ENCODE results near the gene PTPRN2.

The PTPRN2 gene

GRCh38 chr7:158017111-158018097 lies 570.2 kb downstream of the PTPRN2 start:
- DNase-seq (ENCODE audit: low read depth in 2 of 2), result no peak

DNA sequence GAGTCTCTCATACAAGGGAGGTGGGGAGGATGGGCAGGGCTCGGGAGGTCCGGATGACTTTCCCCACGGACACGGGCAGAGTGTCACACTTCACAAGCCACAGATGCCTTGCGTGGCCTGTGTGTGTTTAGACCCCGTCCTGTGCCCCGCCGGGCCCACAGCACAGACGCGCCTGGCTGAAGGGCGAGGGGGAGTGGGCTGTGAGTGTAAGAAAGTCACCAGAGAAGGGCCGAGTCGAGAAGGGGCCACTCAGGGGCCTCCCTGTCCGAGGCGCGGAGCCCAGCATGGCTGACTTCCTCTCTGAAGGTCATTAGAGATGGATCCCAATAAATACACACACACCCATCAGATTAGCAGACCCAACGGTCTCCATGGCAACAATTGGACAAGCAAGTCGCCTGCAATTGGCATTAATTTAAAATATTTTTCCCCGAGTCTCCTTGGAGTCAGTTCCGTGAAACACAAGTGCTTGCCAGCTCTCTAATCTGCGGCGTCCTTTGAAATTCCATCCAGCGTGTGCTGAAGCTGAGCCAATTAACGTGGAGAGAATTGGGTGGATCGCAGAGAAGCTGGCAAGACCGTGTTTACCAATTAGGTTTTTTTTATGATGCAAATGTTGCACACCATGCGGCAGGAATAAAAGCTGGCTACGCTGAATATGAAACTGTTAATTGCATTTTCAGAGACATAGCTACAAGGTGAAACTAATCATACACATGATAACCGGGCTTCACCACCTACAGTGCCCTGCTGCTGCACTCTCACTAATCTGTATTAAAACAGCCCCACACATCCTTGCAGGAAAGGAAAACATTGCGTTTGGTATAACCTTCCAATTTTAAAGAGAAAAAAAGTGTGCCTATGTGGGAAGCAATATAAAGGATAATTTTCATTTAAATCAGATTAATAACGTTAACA lies 571.2 kb downstream of the PTPRN2 start:
- no peak for DNase-seq (ENCODE audit: low read depth in 2 of 2)

GRCh38 chr7:158015403-158016179 lies 572.0 kb downstream of the PTPRN2 start:
- no peak for DNase-seq (ENCODE audit: low read depth in 2 of 2)

GRCh38 chr7:158014976-158015375 lies 572.6 kb downstream of the PTPRN2 start:
- no peak for DNase-seq (ENCODE audit: low read depth in 2 of 2)

- DNase-seq (ENCODE audit: low read depth in 2 of 2), result no peak
Observed at GRCh38 chr7:158013085-158013668, 574.4 kb downstream of the PTPRN2 start.

GRCh38 chr7:158011941-158012340 lies 575.7 kb downstream of the PTPRN2 start:
- no peak for DNase-seq (ENCODE audit: low read depth in 2 of 2)

DNA sequence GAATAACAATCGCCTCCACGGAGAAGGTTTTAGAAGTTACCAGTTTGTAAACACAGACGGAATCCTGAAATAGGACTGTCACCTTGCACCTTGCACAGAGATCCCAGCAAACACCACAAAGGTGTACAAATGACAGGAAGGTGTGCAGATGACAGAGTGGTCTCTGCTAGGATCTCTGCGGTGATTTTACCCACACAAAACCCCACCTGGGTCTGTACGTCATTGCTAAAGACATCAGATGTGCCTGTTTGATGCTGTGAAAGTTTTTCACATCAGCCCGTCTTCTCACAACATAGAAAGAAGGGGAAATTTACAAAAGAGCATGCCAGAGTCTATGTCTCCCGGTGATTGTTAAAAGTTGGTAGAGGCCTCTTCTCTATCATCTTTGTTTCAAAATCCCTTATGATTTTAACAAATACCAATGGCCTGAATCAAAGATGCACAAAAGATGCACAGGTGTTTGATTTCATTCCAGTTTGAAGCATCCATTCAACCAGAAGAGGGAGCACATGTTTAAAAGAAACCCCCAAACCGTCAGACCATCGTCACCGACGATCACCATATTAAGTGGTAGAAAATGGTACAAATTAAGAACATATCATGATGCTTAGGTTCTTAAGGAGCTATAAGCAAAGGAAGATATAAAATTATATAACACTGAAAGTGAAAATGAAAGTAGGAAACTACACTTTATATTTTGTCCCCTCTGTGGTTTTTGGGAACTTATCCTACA lies 576.5 kb downstream of the PTPRN2 start:
- DNase-seq (ENCODE audit: low read depth in 2 of 2), result no peak

GRCh38 chr7:158009886-158010285 lies 577.7 kb downstream of the PTPRN2 start:
- no peak for DNase-seq (ENCODE audit: low read depth in 2 of 2)

DNA sequence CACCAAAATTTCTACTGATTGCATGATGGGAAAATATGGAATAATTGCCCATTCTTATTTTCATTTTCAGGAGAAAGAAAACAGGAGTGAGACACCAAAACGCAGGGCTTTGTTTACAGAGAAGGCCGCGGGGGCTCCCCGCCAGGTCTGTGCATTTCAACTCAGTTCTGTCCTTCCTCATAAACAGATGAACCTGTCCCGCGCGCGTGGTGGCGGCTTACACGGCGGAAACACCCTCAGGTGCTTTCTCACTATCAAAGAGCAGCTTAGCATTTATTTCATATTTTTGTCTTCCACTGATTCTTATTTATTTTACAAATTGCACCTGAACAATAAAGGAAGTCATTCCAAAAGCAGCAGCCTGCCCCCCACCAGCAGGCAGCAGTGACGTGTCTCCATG lies 579.4 kb downstream of the PTPRN2 start:
- no peak for DNase-seq (ENCODE audit: low read depth in 2 of 2)

GRCh38 chr7:158007697-158008257 lies 579.8 kb downstream of the PTPRN2 start:
- DNase-seq (ENCODE audit: low read depth in 2 of 2), result no peak

- no peak for DNase-seq (ENCODE audit: low read depth in 2 of 2)
Observed at GRCh38 chr7:158006841-158007696, 580.6 kb downstream of the PTPRN2 start.

GRCh38 chr7:158005531-158005930 lies 582.1 kb downstream of the PTPRN2 start:
- no peak for DNase-seq (ENCODE audit: low read depth in 2 of 2)

GRCh38 chr7:158004123-158004490 lies 583.5 kb downstream of the PTPRN2 start:
- DNase-seq (ENCODE audit: low read depth in 2 of 2), result no peak

GRCh38 chr7:158003441-158004122 lies 584.0 kb downstream of the PTPRN2 start:
- DNase-seq (ENCODE audit: low read depth in 2 of 2), result no peak

- no peak for DNase-seq (ENCODE audit: low read depth in 2 of 2)
Observed at GRCh38 chr7:158002486-158003080, 585.0 kb downstream of the PTPRN2 start.

DNA sequence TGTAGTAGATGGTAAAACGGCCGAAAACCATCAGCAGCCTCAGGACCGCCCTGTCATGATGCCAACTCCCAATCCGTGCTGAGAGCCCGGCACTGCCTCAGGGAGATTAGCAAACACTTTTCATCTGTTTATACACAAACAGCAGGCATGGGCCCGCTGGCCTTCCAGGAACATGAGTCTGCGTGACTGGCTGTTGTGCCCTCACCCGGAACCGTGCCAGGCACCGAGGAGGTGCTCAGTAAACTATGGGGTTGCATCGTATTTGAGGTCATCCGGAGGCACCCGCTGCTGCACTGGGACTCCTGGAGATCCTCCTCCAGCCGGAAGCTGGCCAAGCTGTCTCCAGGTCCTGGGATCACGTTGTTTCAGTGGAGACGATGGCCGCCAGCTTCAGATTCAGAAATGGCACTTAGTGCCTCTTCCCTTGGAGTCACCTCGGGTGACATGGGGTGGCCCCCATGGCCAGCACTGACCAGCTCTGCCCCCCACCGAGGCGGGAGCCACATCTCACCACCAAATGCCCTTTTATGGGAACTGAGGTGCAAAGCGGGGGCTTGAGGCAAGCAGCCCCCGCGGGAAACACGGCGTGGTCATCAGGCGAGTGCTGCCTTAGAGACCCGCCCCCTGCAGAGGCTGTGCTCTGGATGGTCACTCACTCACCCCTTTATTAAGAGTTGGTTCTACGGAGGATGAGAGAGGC lies 585.9 kb downstream of the PTPRN2 start:
- no peak for DNase-seq (ENCODE audit: low read depth in 2 of 2)

- DNase-seq (ENCODE audit: low read depth in 2 of 2), result no peak
Observed at GRCh38 chr7:158001003-158001402, 586.6 kb downstream of the PTPRN2 start.

DNA sequence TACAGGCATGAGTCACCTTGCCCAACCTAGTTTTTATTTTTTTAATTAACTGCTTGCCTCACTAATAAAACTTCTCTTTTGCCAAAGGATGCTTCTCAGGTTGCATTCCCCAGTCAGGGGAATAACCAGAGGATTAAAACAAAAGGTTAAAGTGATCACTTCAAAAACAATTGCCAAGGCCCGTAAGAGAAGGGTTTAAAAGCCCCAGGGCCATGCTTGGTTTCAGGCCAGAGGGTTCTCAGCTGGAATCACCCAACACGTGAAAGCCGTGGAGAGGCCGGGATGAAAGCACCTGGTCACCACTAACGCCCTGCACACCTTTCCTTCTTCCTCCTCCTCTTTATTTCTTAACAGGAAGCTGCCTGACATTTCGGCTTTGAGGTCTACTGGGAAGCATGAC lies 587.5 kb downstream of the PTPRN2 start:
- no peak for DNase-seq (ENCODE audit: low read depth in 2 of 2)
